ENCODE results near the gene TCP11.

TCP11 gene

DNA sequence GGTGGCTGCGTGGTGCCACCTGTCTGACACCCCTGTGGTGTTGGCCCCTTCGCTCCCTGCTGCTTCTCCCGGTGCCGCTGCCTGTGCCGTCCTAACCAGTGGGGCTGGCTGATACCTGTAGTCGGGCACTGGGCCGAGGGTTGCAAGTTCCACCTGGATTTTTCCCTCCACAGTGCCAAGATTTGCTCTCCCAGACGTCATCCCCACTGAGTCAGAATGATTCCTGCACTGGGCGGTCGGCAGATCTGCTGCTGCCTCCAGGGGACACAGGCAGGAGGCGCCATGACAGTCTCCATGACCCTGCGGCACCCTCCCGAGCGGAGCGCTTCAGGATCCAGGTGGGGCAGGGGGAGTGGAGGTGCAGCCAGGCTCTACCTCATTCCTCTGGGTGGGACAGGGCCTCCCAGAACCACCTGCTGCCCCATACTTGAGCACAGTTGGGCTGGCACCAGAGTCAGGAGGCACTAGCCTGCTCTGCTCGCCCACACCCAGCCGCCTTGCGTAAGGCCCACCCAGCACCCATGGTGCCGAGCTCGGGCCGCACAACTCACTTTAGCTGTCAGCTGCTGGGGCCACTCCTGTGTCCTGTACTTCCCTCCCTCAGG, 60.2 kb downstream of the TCP11 start:
- no peak for DNase-seq (ENCODE audit: low spot score)

- DNase-seq (ENCODE audit: low spot score), result no peak
Observed at GRCh38 chr6:35080016-35080680, 61.0 kb downstream of the TCP11 start.

DNA sequence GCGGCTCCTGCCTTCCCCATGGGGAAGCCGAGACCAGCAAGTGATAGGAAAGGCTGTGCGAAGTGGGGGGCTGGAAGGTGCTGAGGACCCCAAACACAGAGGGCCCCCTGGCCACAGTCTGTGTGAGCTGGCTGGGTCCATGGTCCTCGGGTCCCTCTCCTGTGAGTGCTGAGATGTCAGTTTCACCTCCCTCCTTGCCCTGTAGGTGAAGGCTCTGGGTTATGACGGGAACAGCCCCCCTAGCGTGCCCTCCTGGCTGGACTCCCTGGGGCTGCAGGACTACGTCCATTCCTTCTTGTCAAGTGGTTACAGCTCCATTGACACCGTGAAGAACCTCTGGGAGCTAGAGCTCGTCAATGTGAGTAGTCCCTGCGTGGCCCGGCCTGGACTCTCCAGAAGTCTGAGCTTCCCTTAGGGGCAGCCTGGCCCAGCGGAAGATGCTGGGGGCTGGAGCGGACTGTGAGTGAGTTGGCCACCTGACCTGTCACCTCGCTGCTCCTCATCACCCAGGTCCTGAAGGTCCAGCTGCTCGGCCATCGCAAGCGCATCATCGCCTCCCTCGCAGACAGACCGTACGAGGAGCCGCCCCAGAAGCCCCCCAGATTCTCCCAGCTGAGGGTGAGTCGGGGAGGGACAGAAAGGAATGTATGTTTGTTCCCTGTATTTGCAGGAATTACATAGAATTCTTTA, 61.7 kb downstream of the TCP11 start:
- DNase-seq (ENCODE audit: low spot score), result no peak

GRCh38 chr6:35078896-35079295, 62.2 kb downstream of the TCP11 start:
- no peak for DNase-seq (ENCODE audit: low spot score)

- no peak for DNase-seq (ENCODE audit: low spot score)
Observed at GRCh38 chr6:35078226-35078850, 62.8 kb downstream of the TCP11 start.

DNA sequence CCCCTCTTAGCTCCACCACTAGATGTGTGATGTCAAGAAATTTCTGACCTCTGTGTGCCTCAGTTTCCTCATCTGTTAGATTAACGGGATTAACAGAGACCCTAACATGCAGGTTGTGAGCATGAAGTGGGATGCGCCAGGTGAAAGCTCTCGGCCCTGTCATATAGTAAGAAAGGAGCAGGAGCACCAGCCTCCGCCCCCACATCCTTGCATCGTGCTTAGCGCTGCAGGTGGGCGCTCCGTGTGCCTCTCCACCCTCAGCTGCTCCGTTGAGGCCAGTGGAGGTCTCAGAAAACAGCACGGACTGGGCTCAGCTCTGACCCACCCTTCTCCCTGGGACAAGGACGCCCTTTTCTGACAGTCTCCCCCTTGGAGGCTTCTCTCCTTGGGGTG, 63.4 kb downstream of the TCP11 start:
- DNase-seq (ENCODE audit: low spot score), result no peak

- DNase-seq (ENCODE audit: low spot score), result no peak
Observed at GRCh38 chr6:35076997-35077712, 64.0 kb downstream of the TCP11 start.

- no peak for DNase-seq (ENCODE audit: low spot score)
Observed at GRCh38 chr6:35073766-35074471, 67.2 kb downstream of the TCP11 start.

- no peak for DNase-seq (ENCODE audit: low spot score)
Observed at GRCh38 chr6:35073211-35073610, 67.9 kb downstream of the TCP11 start.

DNA sequence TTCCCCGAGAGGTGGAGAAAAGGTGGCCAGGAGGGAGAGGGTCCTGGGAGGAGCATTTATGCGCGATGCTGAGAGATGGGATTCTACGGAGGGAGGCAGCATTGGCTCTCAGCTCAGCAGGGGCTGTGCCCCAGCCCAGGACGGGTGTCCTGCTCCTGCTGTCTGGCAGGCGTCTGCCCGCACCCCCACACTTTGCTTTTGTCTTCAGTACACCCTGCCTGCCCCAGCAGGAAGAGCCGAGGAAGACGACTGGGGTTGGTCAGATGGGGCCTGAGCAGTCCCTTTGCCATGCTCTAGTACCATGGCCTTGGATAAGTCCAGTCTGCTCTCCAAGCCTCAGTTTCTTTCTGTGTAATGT, 68.5 kb downstream of the TCP11 start:
- DNase-seq (ENCODE audit: low spot score), result no peak

DNA sequence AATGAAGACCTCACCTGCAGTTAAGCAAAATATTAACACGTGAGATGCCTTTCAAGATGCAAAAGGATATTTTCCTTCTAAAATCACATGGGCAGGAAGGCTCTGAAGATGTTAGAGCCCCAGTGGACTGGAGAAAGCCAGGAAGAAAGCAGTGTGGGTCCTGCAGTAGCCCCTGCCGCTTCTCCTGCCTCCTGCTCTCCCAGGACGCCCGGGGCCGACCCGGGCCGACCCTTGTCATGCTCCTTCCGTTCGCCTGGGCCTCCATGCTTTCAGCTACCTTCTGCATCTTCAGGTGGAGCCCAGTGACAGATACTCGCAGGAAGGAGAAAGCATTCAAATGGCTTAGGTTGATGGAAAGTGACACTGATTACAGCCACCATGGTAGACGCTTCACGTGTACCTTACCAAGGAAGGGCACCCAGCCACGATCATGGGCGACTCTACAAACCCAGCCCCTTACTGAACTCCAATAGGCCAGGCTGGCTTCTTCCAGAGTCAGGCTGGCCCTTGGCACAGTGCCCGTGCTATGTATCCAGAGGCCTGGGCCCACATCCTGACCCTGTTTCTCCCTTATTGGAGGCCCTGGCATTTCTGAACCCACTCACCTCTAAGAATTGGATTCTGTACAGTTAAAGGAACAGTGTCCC, 69.0 kb downstream of the TCP11 start:
- no peak for DNase-seq (ENCODE audit: low spot score)

GRCh38 chr6:35071347-35071994, 69.7 kb downstream of the TCP11 start:
- no peak for DNase-seq (ENCODE audit: low spot score)

DNA sequence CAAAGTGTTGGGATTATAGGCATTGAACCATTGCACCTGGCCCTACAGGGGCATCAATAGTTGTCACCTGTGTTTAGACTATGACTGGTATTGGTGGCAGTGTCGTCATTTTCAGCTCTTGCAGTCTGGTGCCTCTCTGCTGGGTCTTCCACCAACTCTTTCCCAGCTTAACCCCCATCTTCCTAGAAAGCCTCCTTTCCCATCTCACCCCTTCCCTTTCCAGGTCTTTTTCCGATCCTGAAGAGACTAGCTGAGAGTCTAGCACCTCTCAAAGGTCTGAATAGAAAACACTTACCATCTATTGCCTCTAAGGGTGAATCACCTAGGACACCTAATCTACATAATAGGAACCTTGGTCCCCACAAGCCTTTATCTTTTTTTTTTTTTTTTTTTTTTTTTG, 71.0 kb downstream of the TCP11 start:
- no peak for DNase-seq (ENCODE audit: low spot score)

DNA sequence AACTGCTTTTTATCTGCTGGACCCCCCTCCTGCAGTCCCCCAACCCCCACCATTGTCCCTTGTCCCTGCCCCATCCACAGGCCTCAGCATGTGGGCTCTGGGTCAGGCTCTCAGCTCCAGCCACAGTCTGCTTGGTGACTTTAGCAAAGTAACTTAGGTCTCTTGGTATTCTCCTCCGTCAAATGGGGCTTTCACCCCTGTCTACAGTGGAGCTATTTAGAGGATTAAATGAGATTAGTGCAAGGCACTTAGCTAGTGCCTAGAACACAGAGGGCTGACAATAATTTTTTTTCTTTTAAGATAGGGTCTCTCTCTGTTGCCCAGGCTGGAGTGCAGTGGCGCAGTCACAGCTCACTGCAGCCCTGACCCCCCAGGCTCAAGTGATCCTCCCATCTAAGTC, 71.9 kb downstream of the TCP11 start:
- DNase-seq (ENCODE audit: low spot score), result no peak

DNA sequence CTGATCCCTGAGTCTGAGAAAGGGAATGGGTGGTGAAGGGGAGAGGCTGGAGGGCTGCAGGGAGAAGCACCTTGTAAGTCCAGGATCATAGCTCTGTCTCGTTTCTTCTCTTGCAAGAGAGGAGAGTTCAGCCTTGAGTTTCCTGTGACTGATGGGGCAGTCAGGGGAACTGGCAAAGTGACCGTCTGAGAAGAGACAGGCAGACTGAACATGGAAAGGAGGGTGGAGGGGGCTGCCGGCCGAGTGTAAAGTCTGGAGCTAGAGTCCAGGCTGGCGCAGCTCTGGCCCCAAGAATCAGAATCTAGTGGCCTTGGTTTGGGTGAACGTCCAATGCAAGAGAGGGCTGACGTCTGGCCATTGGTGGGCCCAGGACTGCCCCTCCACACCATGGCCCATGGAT, 72.5 kb downstream of the TCP11 start:
- DNase-seq (ENCODE audit: low spot score), result no peak

DNA sequence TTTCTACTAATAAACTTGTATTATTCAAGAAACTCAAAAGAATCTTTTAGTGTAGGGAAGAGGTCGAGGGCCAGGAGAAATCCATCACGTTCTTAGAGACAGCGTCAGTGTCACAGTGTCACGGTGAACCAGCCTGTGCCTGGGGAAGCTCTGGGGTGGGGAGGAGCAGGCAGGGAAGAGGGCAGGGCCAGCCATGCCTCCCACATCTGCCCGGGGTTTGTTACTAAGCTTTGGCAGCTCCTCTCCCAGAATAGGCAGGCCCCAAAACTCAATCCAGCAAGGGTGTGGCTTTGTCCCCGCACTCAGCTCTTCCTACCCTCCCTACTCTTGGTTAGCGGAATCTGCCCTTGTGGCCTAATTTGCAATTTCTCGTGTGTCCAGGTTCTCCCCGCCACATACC, 72.9 kb downstream of the TCP11 start:
- no peak for DNase-seq (ENCODE audit: low spot score)
